ENCODE data around the gene RCAN2. TPM values are rescaled to one million over a fixed set of nuclear protein-coding genes. Genes with fewer than 3 reads are reported as not detected.

Gene RCAN2
- total and polyA plus RNA-seq, 12 donors: 2.3 to 14.4 (median 6.5) TPM

DNA sequence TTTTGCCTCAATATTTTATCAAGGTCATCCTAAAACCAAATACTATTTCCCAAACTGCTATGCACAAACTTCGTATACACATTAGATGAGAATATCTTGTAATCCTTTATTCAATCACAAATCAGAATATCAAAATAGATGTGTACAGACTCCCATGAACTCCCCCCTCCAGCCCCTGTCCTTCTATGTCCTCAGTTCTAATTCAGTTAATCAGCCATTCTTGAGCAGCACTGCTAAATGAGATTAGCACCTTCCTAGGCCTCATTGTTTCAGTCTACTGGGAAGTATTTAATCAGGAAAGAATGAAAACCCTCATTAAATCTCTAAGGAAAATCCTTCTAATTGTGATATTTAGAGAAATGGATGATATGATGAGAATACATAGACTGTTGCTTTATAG lies 36.6 kb downstream of the RCAN2 start:
- Histone ChIP-seq H3K27ac (no peak overlapping the region), H3K36me3 (replicated peaks in 1 of 2) (no peaks in the 10 kb centered on the region), H3K4me3 (no peak overlapping the region), H3K4me1 (replicated peaks in 1 of 2) (no peaks in the 10 kb centered on the region), H3K27me3 (no peaks in the 10 kb centered on the region), H3K9me3 (replicated peaks in 1 of 3) (no peaks in the 10 kb centered on the region)
- intact Hi-C loops (cut with DNase I): no loop called here
- TF ChIP-seq CTCF (IDR thresholded peaks at IDR 0.05): no peak
- no peak for TF ChIP-seq POLR2A (IDR thresholded peaks at IDR 0.05)
- WGBS, 4 donors: 76 to 94% (median 83%) methylated on average over 1 of the region's 1 CpG
- DNase-seq: no peak

DNA sequence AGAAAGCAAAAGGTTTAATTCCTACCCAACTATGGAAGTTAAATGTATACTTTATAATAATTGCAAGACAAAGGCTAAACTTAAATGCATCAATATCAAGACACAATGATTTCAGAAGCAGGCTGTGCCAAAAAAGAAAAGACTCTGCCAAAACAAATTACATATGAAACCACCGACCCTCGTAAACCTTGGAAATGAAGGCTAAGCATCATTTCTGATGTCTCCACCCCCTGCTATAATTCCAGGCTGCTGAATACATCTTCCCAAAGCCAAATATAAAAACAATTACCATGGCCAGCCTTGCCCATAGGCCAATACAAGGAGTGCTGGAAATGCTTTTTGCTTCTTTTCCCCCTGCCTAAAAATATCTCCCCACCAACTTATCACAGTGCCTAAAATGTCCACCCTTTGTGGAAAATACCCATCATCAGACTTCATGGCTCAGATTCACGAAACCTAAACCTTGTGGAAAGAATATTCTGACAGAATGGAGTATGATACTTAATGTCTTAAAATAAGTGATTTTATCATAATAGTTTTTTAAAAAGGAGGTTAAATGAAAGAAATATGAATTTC lies 37.4 kb downstream of the RCAN2 start:
- Histone ChIP-seq H3K27me3 (no peaks in the 10 kb centered on the region), H3K36me3 (replicated peaks in 1 of 2) (no peaks in the 10 kb centered on the region), H3K4me1 (replicated peaks in 1 of 2) (no peaks in the 10 kb centered on the region), H3K9me3 (replicated peaks in 1 of 3) (no peaks in the 10 kb centered on the region), H3K27ac (no peak overlapping the region), H3K4me3 (no peak overlapping the region)
- TF ChIP-seq CTCF (IDR thresholded peaks at IDR 0.05) (no peak), POLR2A (IDR thresholded peaks at IDR 0.05) (no peak)
- intact Hi-C loops (cut with DNase I): no loop called here
- WGBS, 4 donors: 55 to 67% (median 61%) methylated on average over 3 of the region's 3 CpGs
- no peak for DNase-seq

GRCh38 chr6:46453216-46453615 lies 38.0 kb downstream of the RCAN2 start:
- no peaks in the 10 kb centered on the region for H3K36me3 ChIP-seq (replicated peaks in 1 of 2)
- H3K27ac ChIP-seq: no peak overlapping the region
- H3K4me3 ChIP-seq: no peak overlapping the region
- intact Hi-C loops (cut with DNase I): no loop called here
- no peaks in the 10 kb centered on the region for H3K4me1 ChIP-seq (replicated peaks in 1 of 2)
- DNase-seq: no peak
- TF ChIP-seq POLR2A (IDR thresholded peaks at IDR 0.05) (no peak), CTCF (IDR thresholded peaks at IDR 0.05) (no peak)
- 63 to 76% (median 68%) methylated on average over 4 of the region's 4 CpGs for WGBS, 4 donors
- H3K9me3 ChIP-seq (replicated peaks in 1 of 3): no peaks in the 10 kb centered on the region
- H3K27me3 ChIP-seq: no peaks in the 10 kb centered on the region

- no peaks in the 10 kb centered on the region for H3K36me3 ChIP-seq (replicated peaks in 1 of 2)
- DNase-seq: no peak
- H3K27me3 ChIP-seq: no peaks in the 10 kb centered on the region
- H3K27ac ChIP-seq: no peak overlapping the region
- H3K4me3 ChIP-seq: no peak overlapping the region
- H3K9me3 ChIP-seq (replicated peaks in 1 of 3): no peaks in the 10 kb centered on the region
- intact Hi-C loops (cut with DNase I): no loop called here
- TF ChIP-seq POLR2A (IDR thresholded peaks at IDR 0.05) (no peak), CTCF (IDR thresholded peaks at IDR 0.05) (no peak)
- 88 to 95% (median 93%) methylated on average over 3 of the region's 3 CpGs for WGBS, 4 donors
- H3K4me1 ChIP-seq (replicated peaks in 1 of 2): no peaks in the 10 kb centered on the region
Observed at GRCh38 chr6:46452312-46452917, 38.8 kb downstream of the RCAN2 start.

Data from adrenal gland (tissue), 12 donors.